Stimulated activated CD8-positive, alpha-beta memory T cell treated with anti-CD3 and anti-CD28 coated beads, Interleukin-15, amount 100 ng/mL, for 24 hours (primary cell): ENCODE measurements around the gene ASIC4.

Experiments
- DNase-seq: peaks from one replicate; pipeline ENCODE4 v3.0.0-alpha.2; 2020; ENCODE audit warnings: low read depth

ASIC4 gene

DNA sequence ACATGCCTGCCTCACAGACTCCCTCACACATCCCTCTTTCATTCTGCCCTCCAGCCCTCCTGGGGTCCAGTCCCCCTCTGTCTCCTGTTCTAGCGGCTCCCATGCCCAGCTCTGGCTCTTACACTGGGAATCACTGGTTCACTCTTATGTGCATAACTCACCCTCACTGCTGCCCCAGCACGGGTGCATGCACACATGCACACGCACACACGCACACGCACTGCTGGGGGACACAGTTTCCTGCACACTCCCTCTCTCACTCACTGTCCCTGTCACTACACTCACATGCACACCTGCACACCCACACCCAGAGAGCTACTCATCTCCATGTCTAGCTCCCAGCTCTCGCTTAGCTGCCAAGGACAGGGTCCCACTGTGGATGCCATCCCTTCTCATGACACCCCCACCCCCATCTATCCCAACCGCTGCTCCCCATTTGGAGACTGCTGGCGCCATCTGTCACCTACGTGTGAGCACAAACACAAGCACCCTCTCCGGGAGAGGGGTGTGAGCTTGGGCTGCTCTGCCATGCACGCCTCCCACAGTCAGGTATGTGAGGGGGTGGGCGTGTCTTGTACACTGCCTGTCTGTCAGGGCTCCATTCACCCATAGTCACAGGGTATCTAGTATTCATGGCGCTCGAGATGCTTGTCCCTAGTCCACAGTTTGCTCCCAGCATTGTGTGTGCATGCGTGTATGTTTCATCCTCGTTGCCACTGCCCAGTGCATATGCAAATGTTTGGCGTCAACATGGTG, 1.8 kb downstream of the ASIC4 start:
- no peak for DNase-seq

DNA sequence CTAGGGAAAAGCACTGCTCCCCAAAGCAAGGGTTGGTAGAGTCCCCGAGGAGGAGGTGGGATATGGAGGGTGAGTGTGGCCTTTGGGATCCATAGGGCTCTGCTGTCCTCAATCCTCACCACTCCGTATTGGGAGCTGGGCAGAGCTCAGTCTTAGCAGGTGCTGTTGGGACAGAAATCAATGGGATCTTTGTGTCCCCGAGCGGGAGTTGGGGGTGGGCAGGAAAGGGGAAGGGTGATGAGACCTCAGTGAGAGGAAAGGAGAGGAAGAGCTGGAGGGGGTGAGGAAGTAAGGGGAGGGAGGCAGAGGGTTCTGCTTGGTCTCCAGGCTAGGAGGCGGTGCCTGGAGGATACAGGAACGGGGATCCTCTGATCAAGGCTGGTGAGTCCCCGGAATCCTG, 2.6 kb downstream of the ASIC4 start:
- DNase-seq, result no peak

- no peak for DNase-seq
These were observed 3.9 kb downstream of the ASIC4 start for GRCh38 chr2:219517954-219518778.

DNA sequence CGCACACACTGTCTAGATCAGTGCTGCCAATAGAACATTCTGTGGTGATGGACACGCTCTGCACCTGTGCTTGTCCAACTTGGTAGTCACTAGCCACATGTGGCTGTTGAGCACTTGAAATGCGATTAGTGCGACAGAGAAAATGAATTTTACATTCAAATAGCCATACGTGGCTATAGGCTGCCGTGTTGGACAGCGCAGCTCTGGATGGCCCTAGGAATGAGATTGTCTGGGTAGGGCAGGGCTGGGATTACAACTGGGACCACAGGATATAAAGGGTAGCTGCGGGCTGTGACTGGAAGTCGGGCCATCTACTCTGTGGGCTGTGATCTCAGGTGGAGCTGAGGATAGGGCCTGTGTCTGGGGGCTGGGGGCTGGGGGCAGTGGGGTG, 5.2 kb downstream of the ASIC4 start:
- DNase-seq, result no peak

GRCh38 chr2:219520079-219520478, 5.8 kb downstream of the ASIC4 start:
- DNase-seq, result no peak

- DNase-seq, result no peak
These were observed 7.0 kb downstream of the ASIC4 start for GRCh38 chr2:219521066-219521880.

- DNase-seq, result no peak
These were observed 8.1 kb downstream of the ASIC4 start for GRCh38 chr2:219522111-219523030.

- DNase-seq, result no peak
These were observed 8.9 kb downstream of the ASIC4 start for GRCh38 chr2:219523031-219523671.

GRCh38 chr2:219524817-219525216, 10.5 kb downstream of the ASIC4 start:
- DNase-seq, result no peak

GRCh38 chr2:219525533-219526232, 11.4 kb downstream of the ASIC4 start:
- no peak for DNase-seq

GRCh38 chr2:219526320-219527075, 12.2 kb downstream of the ASIC4 start:
- DNase-seq, result no peak

DNA sequence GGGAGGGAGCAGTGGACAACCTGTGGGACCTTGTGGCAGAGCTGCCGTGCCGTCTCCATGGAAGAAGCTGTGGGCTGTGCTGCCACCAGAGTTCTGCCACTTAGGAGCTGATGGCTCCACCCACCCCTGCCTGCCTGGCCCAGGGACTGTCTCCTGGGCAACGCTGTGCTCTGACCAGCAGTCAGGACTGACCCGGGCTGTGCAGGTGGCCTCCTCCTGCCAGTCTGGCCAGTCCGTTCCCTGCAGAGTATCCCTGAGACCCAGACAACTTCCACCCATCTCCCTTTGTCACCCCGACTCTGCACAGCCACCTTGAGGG, 12.8 kb downstream of the ASIC4 start:
- no peak for DNase-seq

- no peak for DNase-seq
These were observed 13.2 kb downstream of the ASIC4 start for GRCh38 chr2:219527472-219527871.

GRCh38 chr2:219530048-219530963, 16.0 kb downstream of the ASIC4 start:
- peak; percentile 78 for DNase-seq

- no peak for DNase-seq
These were observed 17.5 kb downstream of the ASIC4 start for GRCh38 chr2:219531639-219532377.

- no peak for DNase-seq
These were observed 18.0 kb downstream of the ASIC4 start for GRCh38 chr2:219532378-219532649.

DNA sequence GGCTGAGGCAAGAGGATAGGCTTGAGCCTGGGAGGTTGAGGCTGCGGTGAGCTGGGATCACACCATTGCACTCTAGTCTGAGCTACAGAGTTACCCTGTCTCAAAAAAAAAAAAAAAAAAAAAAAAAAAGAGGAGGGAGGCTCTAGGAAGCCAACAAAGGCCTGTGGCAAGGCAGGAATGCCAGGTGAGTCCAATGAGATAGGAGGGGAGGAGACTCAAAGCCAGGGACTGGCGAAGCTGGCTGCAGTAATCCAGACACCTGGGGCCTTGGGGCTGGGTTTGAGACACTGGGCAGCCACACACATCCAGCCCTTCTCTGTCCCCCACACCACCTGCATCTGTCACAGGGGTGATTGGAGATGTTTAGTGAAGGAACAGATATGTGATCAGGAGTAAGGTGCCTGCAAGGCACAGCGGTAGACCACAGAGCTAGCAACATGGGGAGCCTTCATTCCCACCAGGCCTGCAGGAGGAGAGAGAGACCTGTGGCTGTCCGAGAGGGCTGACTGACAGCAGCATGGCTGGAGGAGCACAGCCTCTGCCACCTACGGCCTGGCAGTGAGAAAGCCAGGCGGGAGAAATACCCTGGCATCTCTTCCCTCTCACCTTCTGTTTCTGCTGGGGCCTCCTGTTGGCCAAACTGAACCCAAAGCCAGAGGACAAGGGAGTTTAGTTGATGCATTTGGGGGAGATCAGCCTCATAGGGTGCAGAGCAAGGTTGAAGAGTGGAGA, 19.8 kb downstream of the ASIC4 start:
- no peak for DNase-seq

DNA sequence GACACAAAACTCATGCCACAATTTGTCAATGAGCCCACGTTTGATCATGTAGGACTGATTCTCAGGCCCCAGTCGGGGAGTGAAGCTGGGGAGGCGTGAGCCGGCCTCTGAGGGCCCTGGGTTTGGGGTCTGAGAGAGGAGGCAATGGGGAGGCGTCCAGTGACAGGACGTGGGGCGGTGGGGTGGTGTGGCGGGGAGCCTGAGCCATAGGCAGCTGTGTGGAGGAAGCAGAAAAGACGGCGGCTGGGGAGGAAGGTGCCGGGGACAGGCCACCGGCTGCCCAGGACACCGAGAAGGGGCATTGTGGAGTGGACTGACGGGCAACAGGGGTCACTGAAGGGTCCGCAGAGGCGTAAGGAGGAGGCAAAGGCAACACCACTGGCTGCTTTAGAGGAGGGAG, 22.1 kb downstream of the ASIC4 start:
- DNase-seq, result no peak
